Measurements from ENCODE around the gene TMEM129.
A peak's percentile ranks its signal among the peaks of the same experiment; 100 is the strongest.

Gene TMEM129

GRCh38 chr4:1741208-1741607 lies 20.1 kb upstream of the TMEM129 start:
- no peak for DNase-seq

DNA sequence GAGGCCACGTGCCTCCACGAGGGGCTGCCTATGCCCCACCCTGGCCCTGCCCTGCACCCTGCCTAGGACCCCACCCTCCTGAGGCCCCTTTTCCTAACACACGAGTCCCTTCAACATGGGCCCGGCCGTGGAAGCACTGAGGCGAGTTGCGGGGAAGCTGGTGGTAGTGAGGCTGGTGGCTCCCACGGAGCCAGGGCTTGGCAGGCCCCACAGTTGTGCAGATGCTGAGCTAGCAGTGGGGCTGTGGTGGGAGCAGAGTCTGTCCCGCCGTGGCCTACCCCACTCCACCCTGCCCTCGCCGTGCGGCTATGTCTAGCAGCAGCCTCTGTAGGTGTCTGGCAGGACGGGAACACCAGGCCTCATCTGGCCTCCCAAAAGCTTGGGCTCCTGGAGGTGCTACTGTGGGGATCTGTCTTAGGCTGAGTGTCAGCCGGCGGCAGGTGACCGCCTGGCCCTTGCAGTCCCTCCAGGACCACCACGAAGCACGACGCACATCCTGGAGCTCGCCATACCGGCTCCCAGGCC lies 19.0 kb upstream of the TMEM129 start:
- no peak for DNase-seq

DNA sequence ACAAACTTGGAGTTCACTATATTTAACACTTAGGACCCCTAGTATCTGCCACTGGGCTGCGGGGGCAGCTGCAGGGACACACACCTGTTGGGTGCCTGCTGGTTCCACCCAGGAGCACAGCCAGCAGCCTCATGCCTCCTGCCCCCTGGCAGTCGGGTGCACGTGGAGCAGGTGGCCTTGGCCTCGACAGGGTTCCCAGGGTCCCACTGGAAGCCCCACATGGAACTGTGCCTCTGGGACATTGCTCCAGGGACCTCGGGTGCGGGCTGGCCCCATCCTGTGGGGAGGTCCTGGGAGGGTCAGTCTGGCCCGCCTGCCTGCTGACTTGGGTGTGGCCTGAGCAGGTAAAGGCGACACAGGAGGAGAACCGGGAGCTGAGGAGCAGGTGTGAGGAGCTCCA lies 18.2 kb upstream of the TMEM129 start:
- DNase-seq, result no peak

DNA sequence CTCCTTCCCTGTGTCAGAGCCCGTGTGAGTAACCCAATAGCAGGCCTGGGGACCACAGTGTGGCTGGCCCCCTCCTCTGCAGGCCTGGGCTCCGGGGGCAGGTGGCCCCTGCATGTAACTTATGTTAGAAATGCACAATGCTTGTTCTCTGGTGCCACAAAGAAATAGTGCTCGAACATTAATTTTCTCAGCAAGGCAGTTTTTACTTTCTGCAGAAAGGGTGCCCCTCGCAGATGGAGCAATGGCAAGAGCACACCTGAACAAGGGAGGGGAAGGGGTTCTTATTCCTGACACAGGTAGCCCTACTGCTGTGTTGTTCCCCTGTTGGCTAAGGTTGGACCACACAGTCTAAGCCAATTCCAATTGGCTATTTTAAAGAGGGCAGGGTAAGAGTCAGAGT lies 17.3 kb upstream of the TMEM129 start:
- DNase-seq, result no peak

DNA sequence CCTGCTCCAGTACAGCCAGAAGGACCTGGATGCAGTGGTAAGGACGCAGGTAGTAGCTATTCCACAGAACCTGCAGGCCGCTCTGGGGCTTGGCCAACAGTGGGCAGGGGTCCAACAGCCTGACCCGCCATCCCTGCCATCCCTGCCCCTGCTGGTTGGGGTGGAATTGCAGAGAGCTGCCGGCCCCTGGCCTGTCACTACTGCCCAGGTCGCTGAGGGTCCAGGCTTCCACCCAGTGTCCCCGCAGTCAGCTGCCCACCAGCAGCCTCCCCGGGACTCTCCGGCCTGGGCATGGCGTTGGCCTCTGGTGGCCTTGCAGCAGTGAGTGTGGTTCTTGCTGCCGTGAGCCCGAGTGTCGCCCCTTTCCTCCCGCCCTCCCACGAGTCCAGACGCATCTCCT lies 16.5 kb upstream of the TMEM129 start:
- DNase-seq, result no peak

DNA sequence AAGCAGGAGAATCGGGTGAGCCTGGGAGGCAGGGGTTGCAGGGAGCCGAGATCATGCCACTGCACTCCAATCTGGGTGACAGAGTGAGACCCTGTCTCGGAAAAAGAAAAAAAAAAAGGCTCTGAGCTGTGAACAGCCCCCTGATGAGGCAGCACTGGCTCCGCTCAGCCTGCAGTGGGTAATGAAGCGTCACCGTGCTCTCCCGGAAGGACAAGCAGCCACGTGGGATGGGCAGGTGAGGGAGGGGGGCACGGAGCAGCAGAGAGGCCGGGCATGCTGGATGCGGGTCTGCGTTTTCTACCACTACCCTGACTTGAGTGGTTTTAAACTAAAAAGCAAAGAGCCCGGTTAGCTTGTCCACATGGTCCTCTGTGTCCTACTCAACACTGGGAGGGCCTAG lies 15.7 kb upstream of the TMEM129 start:
- DNase-seq, result no peak

GRCh38 chr4:1735215-1735614 lies 14.1 kb upstream of the TMEM129 start:
- no peak for DNase-seq

- DNase-seq, result no peak
These were observed 11.8 kb upstream of the TMEM129 start for GRCh38 chr4:1732911-1733310.

DNA sequence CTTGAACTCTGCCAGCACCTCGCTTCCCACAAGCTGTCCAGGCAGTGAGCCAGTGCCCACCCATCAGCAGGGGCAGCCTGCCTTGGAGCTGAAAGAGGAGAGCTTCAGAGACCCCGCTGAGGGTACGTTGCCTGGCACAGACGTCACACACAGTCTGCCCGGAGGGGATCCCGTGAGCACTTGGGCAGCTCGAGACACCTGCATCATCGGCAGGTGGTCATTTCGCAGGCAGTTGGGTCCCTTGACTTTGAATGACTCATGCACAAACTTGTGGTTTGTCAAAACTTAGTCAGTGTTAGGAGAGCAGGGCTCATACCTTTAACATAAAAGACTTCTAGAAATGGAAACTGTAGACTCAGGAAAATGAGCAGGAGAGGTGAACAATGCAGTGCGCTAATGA lies 10.1 kb upstream of the TMEM129 start:
- DNase-seq, result no peak

- DNase-seq, result no peak
These were observed 9.5 kb upstream of the TMEM129 start for GRCh38 chr4:1730532-1731135.

DNA sequence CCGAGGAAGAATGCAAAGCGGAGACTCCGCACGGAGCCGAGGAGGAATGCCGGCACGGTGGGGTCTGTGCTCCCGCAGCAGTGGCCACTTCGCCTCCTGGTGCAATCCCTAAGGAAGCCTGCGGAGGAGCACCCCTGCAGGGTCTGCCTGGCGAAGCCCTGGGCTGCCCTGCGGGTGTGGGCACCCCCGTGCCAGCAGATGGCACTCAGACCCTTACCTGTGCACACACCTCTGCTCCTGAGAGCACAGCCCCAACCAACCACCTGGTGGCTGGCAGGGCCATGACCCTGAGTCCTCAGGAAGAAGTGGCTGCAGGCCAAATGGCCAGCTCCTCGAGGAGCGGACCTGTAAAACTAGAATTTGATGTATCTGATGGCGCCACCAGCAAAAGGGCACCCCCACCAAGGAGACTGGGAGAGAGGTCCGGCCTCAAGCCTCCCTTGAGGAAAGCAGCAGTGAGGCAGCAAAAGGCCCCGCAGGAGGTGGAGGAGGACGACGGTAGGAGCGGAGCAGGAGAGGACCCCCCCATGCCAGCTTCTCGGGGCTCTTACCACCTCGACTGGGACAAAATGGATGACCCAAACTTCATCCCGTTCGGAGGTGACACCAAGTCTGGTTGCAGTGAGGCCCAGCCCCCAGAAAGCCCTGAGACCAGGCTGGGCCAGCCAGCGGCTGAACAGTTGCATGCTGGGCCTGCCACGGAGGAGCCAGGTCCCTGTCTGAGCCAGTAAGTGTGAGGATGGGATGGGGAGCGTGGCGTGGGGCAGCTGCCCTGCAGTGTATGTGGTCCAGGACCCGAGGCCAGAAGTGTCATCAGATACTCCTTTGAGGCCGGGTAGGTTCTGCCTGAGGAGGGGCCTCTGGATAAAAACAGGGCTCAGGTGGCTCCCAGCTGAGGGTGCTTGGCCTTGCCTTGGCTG lies 7.2 kb upstream of the TMEM129 start:
- DNase-seq, result no peak

DNA sequence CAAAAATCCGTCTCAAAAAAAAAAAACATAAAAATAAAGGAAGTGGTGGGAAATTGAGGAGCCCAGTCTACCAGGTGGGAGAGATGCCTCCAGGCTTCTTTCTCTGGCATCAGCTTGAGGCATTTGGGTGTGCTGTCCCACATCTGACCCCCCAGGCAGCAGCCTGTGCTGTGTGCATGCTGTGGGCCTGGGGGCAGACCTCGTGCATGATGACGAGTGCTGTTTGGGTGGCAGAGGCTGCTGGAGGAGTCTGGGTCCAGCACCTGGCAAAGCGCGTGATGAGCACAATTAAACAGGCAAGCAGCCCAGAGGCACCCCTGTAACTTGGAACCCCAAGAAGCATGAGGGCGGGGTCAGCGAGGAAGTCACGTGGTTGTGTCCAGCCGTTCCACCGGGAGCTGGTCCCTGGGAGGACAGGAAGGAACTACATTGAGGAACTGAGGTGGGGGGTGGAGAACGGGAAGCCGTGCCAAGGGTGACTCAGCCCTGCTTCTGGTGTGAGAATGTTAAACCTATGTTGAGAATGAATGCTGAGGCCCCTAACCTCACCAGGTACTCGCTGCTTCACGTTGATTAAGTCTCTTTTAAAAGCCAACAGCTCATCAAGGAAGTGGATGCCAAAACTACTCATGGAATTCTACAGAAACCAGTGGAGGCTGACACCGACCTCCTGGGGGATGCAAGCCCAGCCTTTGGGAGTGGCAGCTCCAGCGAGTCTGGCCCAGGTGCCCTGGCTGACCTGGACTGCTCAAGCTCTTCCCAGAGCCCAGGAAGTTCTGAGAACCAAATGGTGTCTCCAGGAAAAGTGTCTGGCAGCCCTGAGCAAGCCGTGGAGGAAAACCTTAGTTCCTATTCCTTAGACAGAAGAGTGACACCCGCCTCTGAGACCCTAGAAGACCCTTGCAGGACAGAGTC lies 6.3 kb upstream of the TMEM129 start:
- no peak for DNase-seq

DNA sequence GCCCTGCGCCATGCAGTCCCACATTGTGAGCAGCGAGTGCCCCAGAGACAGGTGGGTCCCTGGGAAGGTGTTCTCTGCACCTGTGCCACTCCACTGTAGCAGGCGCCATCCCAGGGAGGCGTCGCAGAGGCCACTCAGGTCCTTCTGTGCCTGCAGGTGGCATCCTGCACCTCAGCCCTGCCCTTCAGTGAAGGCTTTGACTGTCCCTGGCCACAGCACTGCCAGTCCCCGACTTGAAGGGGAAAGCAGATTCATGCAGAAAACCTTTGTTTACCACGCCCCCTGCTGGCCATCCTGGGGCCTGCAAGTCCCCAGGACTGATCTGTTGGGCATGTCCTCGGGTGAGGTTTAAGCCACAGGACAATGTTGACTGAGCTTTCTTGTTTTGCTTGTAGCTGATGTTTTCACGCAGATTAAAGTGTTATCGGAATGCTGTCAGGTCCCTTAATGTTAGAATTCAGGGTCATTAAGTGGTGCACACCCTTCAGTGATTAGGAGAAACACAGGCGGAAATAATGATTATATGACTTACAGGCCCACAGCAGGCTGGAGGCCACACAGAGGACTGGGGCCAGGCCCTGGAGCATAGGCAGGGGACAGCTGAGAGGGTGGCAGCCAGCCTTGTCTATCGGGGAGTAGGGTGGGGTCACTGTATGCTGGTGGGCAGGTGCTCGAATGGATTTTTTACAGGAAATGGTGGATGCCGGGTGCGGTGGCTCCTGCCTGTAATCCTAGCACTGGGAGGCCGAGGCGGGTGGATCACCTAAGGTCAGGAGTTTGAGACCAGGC lies 5.2 kb upstream of the TMEM129 start:
- DNase-seq, result peak; percentile 72

GRCh38 chr4:1725521-1725920 lies 4.4 kb upstream of the TMEM129 start:
- DNase-seq, result no peak

DNA sequence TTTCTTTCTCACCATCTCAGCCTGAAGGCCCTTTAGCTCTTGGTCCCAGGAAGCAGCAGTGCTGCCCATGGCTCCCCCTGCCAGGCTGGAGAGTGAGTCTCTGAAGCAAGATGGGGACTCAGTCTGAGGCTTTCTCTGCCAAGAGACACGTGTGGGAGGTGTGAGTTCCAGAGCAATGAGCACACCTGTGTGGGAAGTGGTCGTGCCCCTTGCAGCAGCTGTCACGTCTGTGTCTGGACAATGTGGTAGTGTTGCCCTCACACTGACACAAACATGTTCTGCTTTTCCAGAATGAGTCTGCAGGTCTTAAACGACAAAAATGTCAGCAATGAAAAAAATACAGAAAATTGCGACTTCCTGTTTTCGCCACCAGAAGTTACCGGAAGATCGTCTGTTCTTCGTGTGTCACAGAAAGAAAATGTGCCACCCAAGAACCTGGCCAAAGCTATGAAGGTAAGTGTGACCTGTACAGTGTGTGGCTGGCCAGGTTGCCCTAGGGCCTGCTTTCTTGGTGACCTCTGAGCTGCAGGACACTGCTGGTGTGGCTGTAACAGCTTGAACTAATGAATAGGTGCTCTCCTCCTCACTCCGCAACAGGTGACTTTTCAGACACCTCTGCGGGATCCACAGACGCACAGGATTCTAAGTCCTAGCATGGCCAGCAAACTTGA lies 2.1 kb upstream of the TMEM129 start:
- DNase-seq, result no peak

GRCh38 chr4:1722551-1723118 lies 1.5 kb upstream of the TMEM129 start:
- no peak for DNase-seq

- DNase-seq, result no peak
These were observed 785 bp upstream of the TMEM129 start for GRCh38 chr4:1721666-1722550.

GRCh38 chr4:1720163-1720983 lies 750 bp downstream of the TMEM129 start:
- no peak for DNase-seq

DNA sequence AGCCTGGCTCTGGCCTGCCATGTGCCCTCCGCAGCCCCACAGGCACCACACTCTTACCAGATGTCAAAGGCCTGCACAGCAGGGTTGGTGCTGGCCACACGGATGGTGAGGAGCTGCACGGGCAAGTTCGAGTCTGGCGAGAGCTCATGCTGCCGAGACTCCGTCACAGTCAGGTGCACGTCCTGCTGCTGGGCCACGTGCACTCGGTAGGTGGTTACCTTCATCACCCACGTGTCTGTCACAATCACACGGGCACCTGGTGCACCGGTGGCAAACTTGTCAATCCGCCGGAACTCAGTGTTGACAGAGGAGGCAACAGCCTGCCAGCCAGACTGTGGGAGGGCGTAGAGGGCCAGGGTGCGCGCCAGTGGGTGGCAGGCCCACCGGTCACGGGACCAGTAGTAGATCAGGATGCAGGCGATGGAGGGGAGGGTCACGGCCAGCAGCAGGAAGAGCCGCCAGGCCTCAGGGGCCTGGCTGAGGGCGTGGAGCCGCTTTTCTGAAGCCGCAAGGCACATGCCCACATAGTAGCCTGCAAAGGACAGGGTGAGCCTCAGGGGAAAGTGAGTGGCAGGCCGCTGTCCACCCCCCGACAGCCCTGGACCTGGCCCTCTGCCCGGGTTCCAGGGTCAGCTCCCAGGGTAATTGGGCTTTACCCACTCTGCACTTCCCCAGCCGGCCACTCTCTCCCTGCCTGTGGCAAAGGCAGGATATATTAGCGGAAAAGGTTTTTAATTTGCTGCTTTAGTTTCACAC lies 2.9 kb downstream of the TMEM129 start:
- no peak for DNase-seq
